Neural progenitor cell (in vitro differentiated cells): ENCODE results near the gene ESPNL. TPM values are rescaled to one million over a fixed set of nuclear protein-coding genes. Genes with fewer than 3 reads are reported as not detected.

Experiments used
- DNase-seq: peaks from one replicate; pipeline ENCODE4 v3.0.0-alpha.2; 2016; ENCODE audit warnings: low spot score
- H2AFZ ChIP-seq: fragments of 200-600 bp; sonication (generic); replicated peaks from 2 replicates; pipeline ENCODE4 v1.6.1; 2016; ENCODE audit warnings: antibody characterized with exemption
- H3F3A ChIP-seq: fragments of 200-600 bp; sonication (generic); 2 replicates; pipeline ENCODE4 v1.6.1; 2016; ENCODE audit warnings: antibody characterized with exemption, low read depth
- H3K27ac ChIP-seq: fragments of 200-600 bp; sonication (generic); 2 replicates; pipeline ENCODE4 v1.5.1; 2016; ENCODE audit warnings: mild to moderate bottlenecking
- H3K27me3 ChIP-seq: fragments of 200-600 bp; sonication (generic); 2 replicates; pipeline ENCODE4 v1.6.1; 2016; ENCODE audit warnings: mild to moderate bottlenecking, moderate library complexity
- H3K36me3 ChIP-seq: fragments of 200-600 bp; sonication (generic); 2 replicates; pipeline ENCODE4 v1.5.1; 2016
- H3K4me1 ChIP-seq: fragments of 200-600 bp; sonication (generic); 2 replicates; pipeline ENCODE4 v1.6.1; 2016; ENCODE audit warnings: mixed run types
- H3K4me2 ChIP-seq: fragments of 200-600 bp; sonication (generic); 2 replicates; pipeline ENCODE4 v1.6.1; 2016
- H3K4me3 ChIP-seq: fragments of 200-600 bp; sonication (generic); 2 replicates; pipeline ENCODE4 v1.5.1; 2016
- H3K79me2 ChIP-seq: fragments of 200-600 bp; sonication (generic); 2 replicates; pipeline ENCODE4 v1.6.1; 2016; ENCODE audit warnings: low read depth
- H3K9ac ChIP-seq: fragments of 200-600 bp; sonication (generic); 2 replicates; pipeline ENCODE4 v1.6.1; 2016
- H3K9me3 ChIP-seq: fragments of 200-600 bp; sonication (generic); 2 replicates; pipeline ENCODE4 v1.5.1; 2016; ENCODE audit warnings: low read depth
- H4K20me1 ChIP-seq: fragments of 200-600 bp; sonication (generic); 2 replicates; pipeline ENCODE4 v1.6.1; 2016; ENCODE audit warnings: low read depth
- H3K27ac Mint-ChIP-seq: 3 replicates; pipeline ENCODE4 v1.8.0; 2021; ENCODE audit warnings: mixed read lengths
- H3K27me3 Mint-ChIP-seq: 2 replicates; pipeline ENCODE4 v1.8.0; 2022; ENCODE audit warnings: low read depth, mild to moderate bottlenecking, inconsistent platforms, moderate library complexity, mixed read lengths; ENCODE audit not compliant: insufficient read depth
- H3K36me3 Mint-ChIP-seq: 3 replicates; pipeline ENCODE4 v1.8.0; 2021; ENCODE audit warnings: mixed read lengths
- H3K4me1 Mint-ChIP-seq: 3 replicates; pipeline ENCODE4 v1.8.0; 2021; ENCODE audit warnings: mixed read lengths
- H3K4me3 Mint-ChIP-seq: 3 replicates; pipeline ENCODE4 v1.8.0; 2021; ENCODE audit warnings: mild to moderate bottlenecking, moderate library complexity, mixed read lengths
- H3K9me3 Mint-ChIP-seq: 3 replicates; pipeline ENCODE4 v1.8.0; 2020; ENCODE audit warnings: mixed read lengths
- EZH2 ChIP-seq: fragments of 200-600 bp; sonication (generic); IDR thresholded peaks from 2 replicates; pipeline ENCODE4 v1.6.1; 2017; ENCODE audit warnings: antibody characterized with exemption, mild to moderate bottlenecking, moderate library complexity
- EZH2phosphoT487 ChIP-seq: fragments of 200-600 bp; sonication (generic); IDR thresholded peaks from 2 replicates; pipeline ENCODE4 v1.6.1; 2017; ENCODE audit warnings: antibody characterized with exemption
- total RNA-seq: library from RNA; depleted of rRNA; stranded (reverse); fragments of >200 nt; gene quantifications from 2 replicates; pipeline ENCODE4 v1.2.3, GENCODE V29; 2015; ENCODE audit warnings: low replicate concordance
- TF ChIP-seq, protein P1 (sequence below): fragments of 200-600 bp; sonication (generic); IDR thresholded peaks from 2 replicates; pipeline ENCODE4 v1.5.1; 2017; ENCODE audit warnings: antibody characterized with exemption, mild to moderate bottlenecking

Gene ESPNL
- total RNA-seq, 1 donor from 2014 or later = 0.58 TPM

DNA sequence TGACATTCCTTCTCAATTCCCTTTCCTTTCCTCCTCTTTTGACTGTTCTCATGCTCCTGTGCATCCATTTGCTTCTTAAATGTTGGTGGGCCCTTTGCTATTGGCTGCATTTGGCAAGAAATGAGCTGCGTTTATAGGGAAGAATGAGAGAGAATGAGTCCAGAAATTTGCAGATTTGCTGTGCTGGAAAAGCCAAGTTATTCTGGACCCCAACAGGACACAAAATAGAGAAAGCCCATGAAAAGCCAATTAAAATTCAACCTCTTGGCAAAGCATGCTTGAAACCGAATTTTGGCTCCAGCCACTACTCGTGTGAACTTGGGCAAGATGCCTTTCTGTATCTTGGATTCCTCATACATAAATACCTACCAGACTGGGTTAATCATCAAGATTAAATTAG lies 40.6 kb upstream of the ESPNL start:
- peaks cover 23% of the 10 kb centered on the region for H3F3A ChIP-seq
- Mint-ChIP-seq H3K4me1 (peaks cover 31% of the 10 kb centered on the region), H3K27me3 (peaks cover 5% of the 10 kb centered on the region), H3K4me3 (peak overlapping the region; percentile 92), H3K9me3 (no peaks in the 10 kb centered on the region), H3K36me3 (peaks cover 7% of the 10 kb centered on the region), H3K27ac (no peak overlapping the region)
- peaks cover 23% of the 10 kb centered on the region for H3K4me1 ChIP-seq
- DNase-seq = no peak
- peak overlapping the region; percentile 93 for H3K4me3 ChIP-seq
- no peak overlapping the region for H3K9ac ChIP-seq
- no peak for TF ChIP-seq EZH2
- TF ChIP-seq, protein P1, sequence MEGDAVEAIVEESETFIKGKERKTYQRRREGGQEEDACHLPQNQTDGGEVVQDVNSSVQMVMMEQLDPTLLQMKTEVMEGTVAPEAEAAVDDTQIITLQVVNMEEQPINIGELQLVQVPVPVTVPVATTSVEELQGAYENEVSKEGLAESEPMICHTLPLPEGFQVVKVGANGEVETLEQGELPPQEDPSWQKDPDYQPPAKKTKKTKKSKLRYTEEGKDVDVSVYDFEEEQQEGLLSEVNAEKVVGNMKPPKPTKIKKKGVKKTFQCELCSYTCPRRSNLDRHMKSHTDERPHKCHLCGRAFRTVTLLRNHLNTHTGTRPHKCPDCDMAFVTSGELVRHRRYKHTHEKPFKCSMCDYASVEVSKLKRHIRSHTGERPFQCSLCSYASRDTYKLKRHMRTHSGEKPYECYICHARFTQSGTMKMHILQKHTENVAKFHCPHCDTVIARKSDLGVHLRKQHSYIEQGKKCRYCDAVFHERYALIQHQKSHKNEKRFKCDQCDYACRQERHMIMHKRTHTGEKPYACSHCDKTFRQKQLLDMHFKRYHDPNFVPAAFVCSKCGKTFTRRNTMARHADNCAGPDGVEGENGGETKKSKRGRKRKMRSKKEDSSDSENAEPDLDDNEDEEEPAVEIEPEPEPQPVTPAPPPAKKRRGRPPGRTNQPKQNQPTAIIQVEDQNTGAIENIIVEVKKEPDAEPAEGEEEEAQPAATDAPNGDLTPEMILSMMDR = no peak
- TF ChIP-seq EZH2phosphoT487 = no peak
- peaks cover 12% of the 10 kb centered on the region for H4K20me1 ChIP-seq
- peak overlapping the region; percentile 98 for H3K4me2 ChIP-seq
- no peak overlapping the region for H3K27ac ChIP-seq
- H3K27me3 ChIP-seq = no peaks in the 10 kb centered on the region
- H3K9me3 ChIP-seq = no peaks in the 10 kb centered on the region
- H3K79me2 ChIP-seq = peaks cover 42% of the 10 kb centered on the region
- no peaks in the 10 kb centered on the region for H3K36me3 ChIP-seq
- H2AFZ ChIP-seq = no peak overlapping the region

DNA sequence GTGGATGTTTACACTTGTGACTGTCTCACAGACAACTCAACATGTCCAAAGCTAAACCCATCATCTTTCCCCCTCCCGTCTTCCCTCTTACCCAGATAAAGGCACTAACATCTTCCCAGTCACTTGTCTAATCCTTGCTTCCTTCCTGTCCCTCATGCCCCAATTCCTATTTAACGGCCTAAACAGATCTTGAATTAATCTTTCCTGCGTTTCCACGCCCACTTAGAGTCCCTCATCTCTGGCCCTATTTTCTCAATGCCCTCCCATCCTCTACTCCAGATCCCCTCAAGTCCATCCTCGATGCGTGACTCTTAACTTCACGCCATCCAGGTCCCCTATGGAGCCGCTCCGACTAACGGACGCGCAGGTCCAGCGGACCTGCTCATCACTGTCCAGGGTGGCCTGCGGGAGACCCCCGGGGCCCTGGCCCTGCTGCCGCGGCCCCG lies 40.0 kb upstream of the ESPNL start:
- no peaks in the 10 kb centered on the region for H3K9me3 ChIP-seq
- H2AFZ ChIP-seq = peak overlapping the region; percentile 74
- Mint-ChIP-seq H3K27ac (peak overlapping the region; percentile 78), H3K36me3 (peaks cover 10% of the 10 kb centered on the region), H3K9me3 (no peaks in the 10 kb centered on the region), H3K4me1 (peaks cover 31% of the 10 kb centered on the region), H3K4me3 (peak overlapping the region; percentile 92), H3K27me3 (peaks cover 5% of the 10 kb centered on the region)
- DNase-seq = no peak
- H4K20me1 ChIP-seq = peaks cover 12% of the 10 kb centered on the region
- H3K79me2 ChIP-seq = peaks cover 46% of the 10 kb centered on the region
- H3F3A ChIP-seq = peaks cover 23% of the 10 kb centered on the region
- no peak for TF ChIP-seq EZH2phosphoT487
- TF ChIP-seq EZH2 = no peak
- TF ChIP-seq, protein P1 = no peak
- H3K9ac ChIP-seq = peak overlapping the region; percentile 94
- peaks cover 23% of the 10 kb centered on the region for H3K4me1 ChIP-seq
- H3K27me3 ChIP-seq = no peaks in the 10 kb centered on the region
- peak overlapping the region; percentile 98 for H3K4me2 ChIP-seq
- H3K36me3 ChIP-seq = peaks cover 3% of the 10 kb centered on the region
- peak overlapping the region; percentile 93 for H3K4me3 ChIP-seq
- peak overlapping the region; percentile 89 for H3K27ac ChIP-seq

DNA sequence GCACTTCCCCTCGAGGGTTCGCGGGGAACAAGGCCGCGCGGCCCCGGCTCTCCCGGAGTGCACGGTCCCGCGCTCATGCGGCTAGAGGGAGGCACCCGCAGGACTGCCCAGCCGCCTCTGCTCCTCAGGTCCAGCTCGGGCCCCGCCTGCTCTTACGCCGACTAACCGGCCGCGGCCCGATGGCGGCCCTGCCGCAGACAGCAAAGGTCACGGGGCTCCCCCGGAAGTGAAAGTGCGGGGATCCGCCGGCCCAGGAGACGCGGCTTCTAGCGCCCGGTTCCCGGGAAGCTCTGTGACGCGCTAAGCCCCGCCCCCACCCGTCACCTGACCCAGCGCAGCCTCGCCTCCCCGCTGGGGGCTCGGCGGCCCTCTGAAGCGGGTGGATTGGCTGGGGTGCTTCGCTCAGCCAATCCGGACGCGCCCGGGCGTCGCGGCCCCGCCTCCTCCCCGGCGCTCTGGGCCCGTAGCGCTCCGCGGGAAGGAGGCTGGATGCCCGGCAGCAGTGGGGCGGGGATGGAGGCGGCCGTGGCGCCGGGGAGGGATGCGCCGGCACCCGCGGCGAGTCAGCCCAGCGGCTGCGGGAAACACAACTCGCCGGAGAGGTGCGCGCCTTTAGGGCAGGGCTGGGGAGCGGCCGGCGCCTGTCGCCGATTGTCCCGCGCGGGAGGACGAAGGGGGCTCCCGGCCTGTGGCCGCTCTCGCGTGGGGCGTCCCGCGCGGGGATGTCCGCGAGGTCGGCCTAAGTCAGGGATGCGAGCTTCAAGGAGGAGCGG lies 39.4 kb upstream of the ESPNL start, which contains the start of gene SCLY:
Gene SCLY, plus strand, starts transcription at position 460 of the 773 bp plus-strand sequence. Its CDS starts 54 bp downstream, at position 514.
- Mint-ChIP-seq H3K9me3 (no peaks in the 10 kb centered on the region), H3K4me1 (peaks cover 31% of the 10 kb centered on the region), H3K27ac (peak within 1 kb of the TSS; percentile 90), H3K4me3 (peak within 1 kb of the TSS; percentile 92), H3K36me3 (peaks cover 12% of the 10 kb centered on the region), H3K27me3 (peaks cover 5% of the 10 kb centered on the region)
- Histone ChIP-seq H3K4me3 (peak within 1 kb of the TSS; percentile 93), H2AFZ (peak within 1 kb of the TSS; percentile 84), H3K9ac (peak within 1 kb of the TSS; percentile 94), H3K36me3 (peaks cover 6% of the 10 kb centered on the region), H3K27ac (peak within 1 kb of the TSS; percentile 89), H3K4me1 (peaks cover 23% of the 10 kb centered on the region), H3F3A (peaks cover 23% of the 10 kb centered on the region), H4K20me1 (peaks cover 12% of the 10 kb centered on the region), H3K9me3 (no peaks in the 10 kb centered on the region), H3K4me2 (peak within 1 kb of the TSS; percentile 98), H3K79me2 (peaks cover 46% of the 10 kb centered on the region), H3K27me3 (no peaks in the 10 kb centered on the region)
- DNase-seq = peak; percentile 99
- TF ChIP-seq EZH2 = peak; percentile 51
- TF ChIP-seq, protein P1 = no peak
